SU-DHL-6 (cell line): Measurements from ENCODE around the gene CLTRN.

Source experiments
- H2AFZ ChIP-seq: fragments of 200-600 bp; sonication (generic); 2 replicates; pipeline ENCODE4 v1.6.1; 2014; ENCODE audit warnings: low read depth, mild to moderate bottlenecking, moderate library complexity, mixed read lengths, antibody characterized with exemption, low read length; ENCODE audit not compliant: severe bottlenecking
- H3F3A ChIP-seq: fragments of 200-600 bp; shearing (Covaris generic); 2 replicates; pipeline ENCODE4 v1.6.0; 2016; ENCODE audit warnings: antibody characterized with exemption, mild to moderate bottlenecking; ENCODE audit not compliant: insufficient read depth
- H3K27ac ChIP-seq: fragments of 200-600 bp; sonication (generic); 2 replicates; pipeline ENCODE4 v1.5.1; 2016; ENCODE audit warnings: low read depth, mild to moderate bottlenecking, low read length, moderate library complexity, mixed read lengths
- H3K27me3 ChIP-seq: fragments of 200-600 bp; sonication (generic), shearing (Covaris generic); 2 replicates; pipeline ENCODE4 v1.6.0; 2014; ENCODE audit warnings: mild to moderate bottlenecking, low read length
- H3K36me3 ChIP-seq: fragments of 200-600 bp; sonication (generic); 2 replicates; pipeline ENCODE4 v1.6.1; 2014; ENCODE audit warnings: mild to moderate bottlenecking, low read length, mixed read lengths
- H3K4me2 ChIP-seq: fragments of 300-600, 200-600 bp; shearing (Covaris generic), sonication (generic); 2 replicates; pipeline ENCODE4 v1.6.0; 2014; ENCODE audit warnings: low read length, low read depth, mild to moderate bottlenecking; ENCODE audit not compliant: poor library complexity, severe bottlenecking
- H3K4me3 ChIP-seq: fragments of 200-600 bp; sonication (generic); 2 replicates; pipeline ENCODE4 v1.5.1; 2014; ENCODE audit warnings: antibody characterized with exemption, low read length, mild to moderate bottlenecking, mixed read lengths; ENCODE audit not compliant: insufficient read depth, poor library complexity, severe bottlenecking
- H3K79me2 ChIP-seq: fragments of 200-600 bp; sonication (generic); 2 replicates; pipeline ENCODE4 v1.6.1; 2014; ENCODE audit warnings: mild to moderate bottlenecking, low read length, moderate library complexity; ENCODE audit not compliant: insufficient read depth
- H3K9ac ChIP-seq: fragments of 200-600 bp; sonication (generic); 2 replicates; pipeline ENCODE4 v1.7.0; 2014; ENCODE audit warnings: mild to moderate bottlenecking, low read length
- H3K9me2 ChIP-seq: fragments of 200-600 bp; sonication (generic); replicated peaks from 2 replicates; pipeline ENCODE4 v1.6.1; 2014; ENCODE audit warnings: low read length; ENCODE audit not compliant: insufficient read depth
- H3K9me3 ChIP-seq: fragments of 200-600 bp; sonication (generic); 2 replicates; pipeline ENCODE4 v1.6.1; 2014; ENCODE audit warnings: low read length, mixed read lengths; ENCODE audit not compliant: insufficient read depth
- H4K20me1 ChIP-seq: fragments of 200-600 bp; sonication (generic); 2 replicates; pipeline ENCODE4 v1.6.1; 2014; ENCODE audit warnings: low read depth, mild to moderate bottlenecking, antibody characterized with exemption, low read length, moderate library complexity, mixed read lengths
- EZH2phosphoT487 ChIP-seq: fragments of 200-600 bp; sonication (generic), shearing (Covaris generic); conservative IDR thresholded peaks from 2 replicates; pipeline ENCODE4 v1.6.1; 2018; ENCODE audit warnings: mild to moderate bottlenecking, antibody characterized with exemption, low read length, moderate library complexity, mixed read lengths
- TF ChIP-seq, protein P1 (sequence below): fragments of 200-600 bp; sonication (generic); IDR thresholded peaks from one replicate; pipeline ENCODE4 v1.5.1; 2017; ENCODE audit warnings: antibody characterized with exemption, mild to moderate bottlenecking, low read length, moderate library complexity; ENCODE audit not compliant: insufficient read depth, poor library complexity, severe bottlenecking

CLTRN gene

DNA sequence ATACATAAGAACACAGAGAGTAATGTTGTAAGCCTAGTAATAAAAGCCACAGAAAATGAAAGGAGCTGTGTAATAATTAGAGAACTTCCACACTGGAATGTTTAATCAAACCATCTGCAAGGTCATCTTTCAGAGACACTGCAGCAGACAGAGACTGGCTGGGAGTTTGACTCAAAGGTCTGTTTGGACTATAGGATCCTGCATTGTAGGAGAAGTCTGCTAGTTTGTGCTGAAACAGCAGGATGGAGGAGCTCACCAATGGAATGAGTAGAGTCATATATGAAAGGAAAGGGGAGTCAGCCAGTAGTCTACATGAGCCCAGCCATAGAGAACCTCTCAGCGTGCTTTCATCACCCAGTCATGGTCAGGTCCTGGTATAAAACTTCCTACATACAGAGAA is 59.4 kb downstream of the CLTRN start:
- no peak overlapping the region for H2AFZ ChIP-seq
- H3K79me2 ChIP-seq: no peaks in the 10 kb centered on the region
- H3K9ac ChIP-seq: no peak overlapping the region
- no peaks in the 10 kb centered on the region for H3K9me3 ChIP-seq
- H3K4me3 ChIP-seq: no peak overlapping the region
- no peak overlapping the region for H3K27ac ChIP-seq
- H3K9me2 ChIP-seq: no peaks in the 10 kb centered on the region
- no peaks in the 10 kb centered on the region for H4K20me1 ChIP-seq
- H3F3A ChIP-seq: no peaks in the 10 kb centered on the region
- no peaks in the 10 kb centered on the region for H3K36me3 ChIP-seq
- H3K4me2 ChIP-seq: no peak overlapping the region
- TF ChIP-seq EZH2phosphoT487: no peak
- TF ChIP-seq, protein P1, sequence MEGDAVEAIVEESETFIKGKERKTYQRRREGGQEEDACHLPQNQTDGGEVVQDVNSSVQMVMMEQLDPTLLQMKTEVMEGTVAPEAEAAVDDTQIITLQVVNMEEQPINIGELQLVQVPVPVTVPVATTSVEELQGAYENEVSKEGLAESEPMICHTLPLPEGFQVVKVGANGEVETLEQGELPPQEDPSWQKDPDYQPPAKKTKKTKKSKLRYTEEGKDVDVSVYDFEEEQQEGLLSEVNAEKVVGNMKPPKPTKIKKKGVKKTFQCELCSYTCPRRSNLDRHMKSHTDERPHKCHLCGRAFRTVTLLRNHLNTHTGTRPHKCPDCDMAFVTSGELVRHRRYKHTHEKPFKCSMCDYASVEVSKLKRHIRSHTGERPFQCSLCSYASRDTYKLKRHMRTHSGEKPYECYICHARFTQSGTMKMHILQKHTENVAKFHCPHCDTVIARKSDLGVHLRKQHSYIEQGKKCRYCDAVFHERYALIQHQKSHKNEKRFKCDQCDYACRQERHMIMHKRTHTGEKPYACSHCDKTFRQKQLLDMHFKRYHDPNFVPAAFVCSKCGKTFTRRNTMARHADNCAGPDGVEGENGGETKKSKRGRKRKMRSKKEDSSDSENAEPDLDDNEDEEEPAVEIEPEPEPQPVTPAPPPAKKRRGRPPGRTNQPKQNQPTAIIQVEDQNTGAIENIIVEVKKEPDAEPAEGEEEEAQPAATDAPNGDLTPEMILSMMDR: no peak
- H3K27me3 ChIP-seq: no peaks in the 10 kb centered on the region

DNA sequence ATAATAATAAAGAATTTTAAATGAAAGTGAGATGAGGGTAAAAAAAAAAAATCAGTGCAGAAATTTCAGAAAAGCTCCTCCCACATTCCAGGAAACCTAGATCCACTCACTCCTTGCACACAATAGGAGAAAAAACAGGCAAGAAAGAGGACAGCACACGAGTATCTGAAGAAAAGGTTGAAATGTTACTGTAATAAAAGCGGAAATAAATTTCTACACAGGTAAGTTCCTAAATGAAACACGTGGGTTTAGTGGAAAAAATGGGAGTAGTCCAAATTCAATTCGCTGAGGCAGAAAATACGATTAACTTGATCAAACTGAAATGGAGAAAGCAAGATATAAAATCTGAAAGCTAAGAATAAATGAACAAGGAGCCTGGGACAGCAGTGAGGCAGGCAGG is 61.8 kb downstream of the CLTRN start:
- Histone ChIP-seq H3K9ac (no peak overlapping the region), H3K9me3 (no peaks in the 10 kb centered on the region), H3F3A (no peaks in the 10 kb centered on the region), H2AFZ (no peak overlapping the region), H3K27ac (no peak overlapping the region), H3K27me3 (no peaks in the 10 kb centered on the region), H4K20me1 (no peaks in the 10 kb centered on the region), H3K4me2 (no peak overlapping the region), H3K79me2 (no peaks in the 10 kb centered on the region), H3K9me2 (no peaks in the 10 kb centered on the region), H3K4me3 (no peak overlapping the region), H3K36me3 (no peaks in the 10 kb centered on the region)
- no peak for TF ChIP-seq EZH2phosphoT487
- TF ChIP-seq, protein P1: no peak

DNA sequence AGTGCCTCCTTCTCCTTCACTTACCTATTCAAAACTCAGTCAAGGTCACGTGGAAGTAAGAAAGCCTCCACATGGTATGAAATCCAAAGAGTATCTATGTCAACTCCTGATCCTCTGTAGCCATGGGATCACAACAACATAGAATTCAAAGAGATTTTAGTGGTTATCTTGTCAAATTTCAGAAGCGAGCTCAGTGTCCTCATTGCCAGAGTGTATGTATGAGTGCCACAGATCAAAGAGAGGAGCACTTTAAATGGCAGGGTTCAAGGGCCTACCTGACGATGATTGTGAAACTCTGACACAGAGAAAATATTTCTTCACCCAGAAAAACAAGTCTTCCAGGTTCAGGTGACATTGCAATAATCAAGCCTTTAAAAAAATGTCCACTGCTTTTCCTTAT is 62.7 kb downstream of the CLTRN start:
- TF ChIP-seq, protein P1: no peak
- H4K20me1 ChIP-seq: no peaks in the 10 kb centered on the region
- no peak overlapping the region for H3K27ac ChIP-seq
- no peaks in the 10 kb centered on the region for H3K9me3 ChIP-seq
- no peaks in the 10 kb centered on the region for H3K27me3 ChIP-seq
- no peak overlapping the region for H3K4me3 ChIP-seq
- no peak overlapping the region for H3K4me2 ChIP-seq
- H3K9ac ChIP-seq: no peak overlapping the region
- H3K36me3 ChIP-seq: no peaks in the 10 kb centered on the region
- H3F3A ChIP-seq: no peaks in the 10 kb centered on the region
- no peaks in the 10 kb centered on the region for H3K79me2 ChIP-seq
- no peaks in the 10 kb centered on the region for H3K9me2 ChIP-seq
- H2AFZ ChIP-seq: no peak overlapping the region

DNA sequence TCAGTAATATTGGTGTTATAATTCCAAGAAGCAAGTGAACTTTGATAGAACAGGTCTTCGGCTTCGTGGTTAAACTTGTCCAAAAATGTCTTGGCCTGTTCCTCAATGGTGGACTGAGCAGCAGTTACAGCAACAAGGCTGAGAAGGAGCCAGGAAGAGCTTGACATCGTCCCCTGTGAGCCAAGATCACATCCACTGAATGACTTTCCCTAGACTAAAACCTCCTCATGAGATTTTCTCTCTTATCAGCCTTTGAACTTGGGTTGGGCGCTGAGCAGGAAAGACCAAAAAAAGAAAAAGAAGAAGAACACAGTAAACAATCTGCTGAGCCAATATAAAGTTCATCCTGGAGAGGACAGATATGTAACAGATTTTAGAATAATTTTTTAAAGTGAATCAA is 63.9 kb downstream of the CLTRN start, which contains the start of gene ACE2:
Gene ACE2, minus strand, starts transcription at position 216 of the 400 bp plus-strand sequence. Its CDS starts 49 bp downstream, at position 167.
- Histone ChIP-seq H3K27me3 (no peaks in the 10 kb centered on the region), H2AFZ (no peak within 1 kb of the TSS)
- no peak for TF ChIP-seq EZH2phosphoT487
- TF ChIP-seq, protein P1: no peak

More for the DNA sequence above, 63.9 kb downstream of the CLTRN start, which contains the start of gene ACE2:
- Histone ChIP-seq H3K9ac (no peak within 1 kb of the TSS), H3F3A (no peaks in the 10 kb centered on the region), H3K9me3 (no peaks in the 10 kb centered on the region), H3K4me3 (no peak within 1 kb of the TSS), H3K4me2 (no peak within 1 kb of the TSS), H3K9me2 (no peaks in the 10 kb centered on the region), H4K20me1 (no peaks in the 10 kb centered on the region), H3K27ac (no peak within 1 kb of the TSS), H3K79me2 (no peaks in the 10 kb centered on the region), H3K36me3 (no peaks in the 10 kb centered on the region)
